Lower lobe of right lung (tissue), 2 donors: Measurements from ENCODE around the gene MYMX. TPM values are rescaled to one million over a fixed set of nuclear protein-coding genes. Genes with fewer than 3 reads are reported as not detected.

Experiments
- ATAC-seq, 2 donors: fragments of 200-7000 bp; cut with Tn5 transposase; one replicate each; pipeline ENCODE4 v1.9.1; 2020 to 2022; ENCODE audit warnings: mild to moderate bottlenecking in 2 of 2, moderate library complexity in 2 of 2
- DNase-seq: peaks from one replicate; pipeline ENCODE4 v3.0.0-alpha.2; 2020
- H3K27ac ChIP-seq: fragments of 200-600 bp; one replicate; pipeline ENCODE4 v1.8.0; 2022
- H3K27me3 ChIP-seq: fragments of 200-600 bp; one replicate; pipeline ENCODE4 v1.8.0; 2022; ENCODE audit warnings: low read depth
- H3K36me3 ChIP-seq: fragments of 200-600 bp; one replicate; pipeline ENCODE4 v1.8.0; 2022; ENCODE audit warnings: mild to moderate bottlenecking
- H3K4me1 ChIP-seq: fragments of 200-600 bp; one replicate; pipeline ENCODE4 v1.8.0; 2022
- H3K4me3 ChIP-seq: fragments of 200-600 bp; one replicate; pipeline ENCODE4 v1.8.0; 2022; ENCODE audit warnings: mild to moderate bottlenecking
- H3K9me3 ChIP-seq: fragments of 200-600 bp; one replicate; pipeline ENCODE4 v1.8.0; 2022
- intact Hi-C: fragments of 100-400 bp; cut with DNase I; formaldehyde crosslinking; loops from one replicate; pipeline ENCODE4 v1.11.0; 2022
- total RNA-seq: library from RNA; stranded (reverse); fragmentation: NEBNext Ultra II Directional; extraction: Animal tissue kit (Norgen Biotek cat#: 25700); gene quantifications from one replicate; pipeline ENCODE4 v1.2.1, GENCODE V29; 2021
- TF ChIP-seq, protein P1 (sequence below): fragments of 200-600 bp; IDR thresholded peaks from one replicate; pipeline ENCODE4 v1.8.0; 2022; ENCODE audit warnings: antibody characterized with exemption, mild to moderate bottlenecking
- donor health status: DM: no; HTN: yes; CAD: no; lungs with severe emphysema.

The MYMX gene
- total RNA-seq, 1 donor from 2014 or later, result not detected

DNA sequence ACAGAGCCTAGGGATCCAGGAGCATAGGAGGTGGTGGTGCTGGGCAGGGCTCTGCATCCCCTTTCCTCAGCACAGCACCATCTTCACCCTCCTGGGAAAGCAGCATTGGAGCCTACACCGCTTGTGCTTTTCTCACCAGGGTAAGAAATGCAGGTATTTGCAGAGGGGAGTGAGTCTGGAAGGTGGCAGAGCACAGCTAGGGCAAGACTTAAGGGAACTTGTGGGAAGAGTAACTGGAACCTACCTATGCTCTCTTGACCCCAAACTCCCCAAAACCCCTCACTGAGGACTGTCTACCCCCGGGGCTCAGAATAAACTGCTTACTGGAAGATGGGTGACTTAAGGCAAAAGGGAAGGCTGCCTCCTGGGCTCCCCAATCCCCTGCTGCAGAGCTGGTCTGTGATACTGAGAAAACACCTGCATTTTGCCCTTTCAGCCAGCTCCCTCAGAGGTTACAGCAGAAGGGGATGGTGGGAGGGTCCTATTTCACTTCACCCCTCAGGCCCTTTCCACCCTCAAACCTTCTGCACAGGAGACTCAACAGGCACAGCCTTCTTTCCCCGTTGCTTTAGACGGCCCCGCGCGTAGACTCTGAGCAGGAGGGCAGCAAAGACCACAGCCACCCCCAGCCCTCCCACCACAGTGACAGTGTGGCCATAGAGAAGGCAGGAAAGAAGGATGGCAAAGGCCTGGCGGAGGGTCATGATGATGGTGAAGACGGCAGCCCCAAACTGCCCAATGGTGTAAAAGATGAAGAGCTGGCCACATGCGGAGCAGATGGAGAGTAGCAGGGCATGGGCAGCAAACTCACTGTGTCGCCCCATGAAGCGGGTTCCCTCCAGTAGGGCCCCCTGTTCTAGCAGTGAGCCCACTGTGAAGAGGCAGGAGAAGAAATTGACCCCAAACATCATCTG lies 37.7 kb downstream of the MYMX start:
- no peak for ATAC-seq
- H3K36me3 ChIP-seq, result peaks cover 77% of the 10 kb centered on the region
- no peak overlapping the region for H3K4me3 ChIP-seq
- no peaks in the 10 kb centered on the region for H3K9me3 ChIP-seq
- DNase-seq, result no peak
- TF ChIP-seq, protein P1, sequence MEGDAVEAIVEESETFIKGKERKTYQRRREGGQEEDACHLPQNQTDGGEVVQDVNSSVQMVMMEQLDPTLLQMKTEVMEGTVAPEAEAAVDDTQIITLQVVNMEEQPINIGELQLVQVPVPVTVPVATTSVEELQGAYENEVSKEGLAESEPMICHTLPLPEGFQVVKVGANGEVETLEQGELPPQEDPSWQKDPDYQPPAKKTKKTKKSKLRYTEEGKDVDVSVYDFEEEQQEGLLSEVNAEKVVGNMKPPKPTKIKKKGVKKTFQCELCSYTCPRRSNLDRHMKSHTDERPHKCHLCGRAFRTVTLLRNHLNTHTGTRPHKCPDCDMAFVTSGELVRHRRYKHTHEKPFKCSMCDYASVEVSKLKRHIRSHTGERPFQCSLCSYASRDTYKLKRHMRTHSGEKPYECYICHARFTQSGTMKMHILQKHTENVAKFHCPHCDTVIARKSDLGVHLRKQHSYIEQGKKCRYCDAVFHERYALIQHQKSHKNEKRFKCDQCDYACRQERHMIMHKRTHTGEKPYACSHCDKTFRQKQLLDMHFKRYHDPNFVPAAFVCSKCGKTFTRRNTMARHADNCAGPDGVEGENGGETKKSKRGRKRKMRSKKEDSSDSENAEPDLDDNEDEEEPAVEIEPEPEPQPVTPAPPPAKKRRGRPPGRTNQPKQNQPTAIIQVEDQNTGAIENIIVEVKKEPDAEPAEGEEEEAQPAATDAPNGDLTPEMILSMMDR, result no peak
- peaks cover 51% of the 10 kb centered on the region for H3K4me1 ChIP-seq
- no peak overlapping the region for H3K27ac ChIP-seq
- no peaks in the 10 kb centered on the region for H3K27me3 ChIP-seq
- intact Hi-C loops, result no loop called here

DNA sequence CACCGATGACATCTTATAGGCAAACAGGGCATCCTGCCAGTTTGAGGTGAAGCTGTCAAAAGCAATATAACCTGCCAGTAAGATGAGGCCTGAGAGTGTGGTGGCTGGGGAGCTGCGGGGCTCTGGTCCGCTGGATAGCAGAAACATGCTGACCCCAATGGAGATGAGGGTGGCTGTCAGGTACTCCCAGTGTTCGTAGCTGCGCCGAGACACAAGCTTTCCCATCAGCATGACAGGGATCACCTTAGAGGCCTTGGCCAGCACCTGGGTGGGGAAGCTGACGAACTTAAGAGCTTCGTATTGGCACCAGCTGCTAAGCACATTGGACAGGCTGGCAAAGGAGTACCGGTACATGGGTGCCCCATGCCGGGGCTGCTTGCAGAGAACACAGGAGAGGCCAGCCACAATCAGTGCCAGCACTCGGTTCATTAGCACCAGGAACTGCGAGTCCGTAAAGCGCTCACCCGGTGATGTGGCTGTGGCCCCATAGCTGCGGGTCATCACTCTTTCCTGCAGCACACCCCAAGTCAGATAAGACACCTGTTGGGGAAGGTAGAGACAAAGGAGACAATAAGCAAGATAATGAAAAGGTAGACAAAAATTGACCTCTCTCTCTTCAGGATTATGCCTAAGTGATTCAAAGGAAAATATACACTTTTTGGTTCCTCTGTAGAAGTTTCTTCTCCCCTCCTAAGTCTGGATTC lies 38.5 kb downstream of the MYMX start:
- no peaks in the 10 kb centered on the region for H3K9me3 ChIP-seq
- DNase-seq (no peak), ATAC-seq (no peak)
- TF ChIP-seq, protein P1, result no peak
- no peaks in the 10 kb centered on the region for H3K27me3 ChIP-seq
- H3K36me3 ChIP-seq, result peaks cover 77% of the 10 kb centered on the region
- no peak overlapping the region for H3K27ac ChIP-seq
- peaks cover 43% of the 10 kb centered on the region for H3K4me1 ChIP-seq
- H3K4me3 ChIP-seq, result no peak overlapping the region
- intact Hi-C loops, result no loop called here

DNA sequence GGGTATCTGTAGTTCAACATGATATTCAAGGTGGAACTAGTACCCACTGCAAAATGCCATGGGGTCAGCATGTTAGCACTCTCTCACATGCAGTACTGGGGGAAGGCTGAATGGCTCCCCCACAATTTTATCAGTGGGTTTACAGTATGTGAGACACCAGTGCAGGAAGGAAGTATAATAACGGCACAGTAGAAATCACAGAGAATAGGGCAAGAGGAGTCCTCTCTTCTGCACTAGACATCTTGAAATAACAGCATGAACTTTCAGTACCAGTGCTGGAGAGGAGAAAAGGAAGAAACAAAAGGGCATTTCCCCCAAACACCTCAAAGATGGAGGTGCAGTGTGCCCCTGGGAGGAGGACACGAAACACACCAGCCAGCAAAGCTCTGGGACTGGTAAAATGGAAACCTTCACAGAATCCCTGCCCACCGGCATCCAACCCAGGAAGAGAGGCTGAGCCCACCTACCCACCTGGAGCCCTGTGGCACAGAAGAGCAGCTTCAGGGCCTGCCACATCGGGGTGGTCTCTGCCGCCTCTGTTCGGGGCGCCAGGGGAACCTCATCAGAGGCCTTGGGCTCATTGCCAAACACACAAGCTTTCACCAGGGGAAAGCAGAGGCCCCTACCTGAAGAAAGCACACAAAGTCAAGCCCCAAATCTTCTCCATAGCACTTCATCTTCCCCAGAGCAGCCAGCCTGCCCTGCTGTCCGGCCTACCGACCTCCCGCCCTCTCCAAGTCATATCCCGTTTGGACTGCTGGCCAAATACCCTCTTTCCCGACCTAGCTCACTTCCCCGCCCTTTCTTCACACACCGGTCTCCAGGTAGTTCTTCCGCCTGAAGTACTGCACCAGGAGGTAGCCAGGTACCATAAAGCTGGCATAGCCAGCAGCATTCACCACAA lies 39.4 kb downstream of the MYMX start:
- H3K27me3 ChIP-seq, result no peaks in the 10 kb centered on the region
- intact Hi-C loops, result no loop called here
- no peaks in the 10 kb centered on the region for H3K9me3 ChIP-seq
- H3K4me3 ChIP-seq, result peak overlapping the region; percentile 96
- DNase-seq, result no peak
- ATAC-seq, result peak; percentile 1 to 19
- H3K36me3 ChIP-seq, result peaks cover 70% of the 10 kb centered on the region
- H3K27ac ChIP-seq, result peak overlapping the region; percentile 87
- TF ChIP-seq, protein P1, result no peak
- peaks cover 38% of the 10 kb centered on the region for H3K4me1 ChIP-seq

DNA sequence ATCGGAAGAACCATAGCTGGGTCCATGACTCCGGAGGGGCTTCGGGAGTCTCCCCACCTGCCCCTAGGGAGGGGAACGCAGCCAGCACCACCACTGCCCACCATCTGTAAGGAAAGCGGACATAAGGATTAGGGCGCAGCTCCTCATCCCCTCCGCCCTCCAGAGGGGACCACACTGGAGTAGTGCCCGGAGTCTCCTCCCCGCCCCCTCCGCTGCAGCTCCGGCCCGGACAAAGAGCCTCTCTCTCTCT lies 40.0 kb downstream of the MYMX start:
- H3K4me3 ChIP-seq, result peak overlapping the region; percentile 96
- H3K27me3 ChIP-seq, result no peaks in the 10 kb centered on the region
- peak overlapping the region; percentile 87 for H3K27ac ChIP-seq
- H3K4me1 ChIP-seq, result peaks cover 40% of the 10 kb centered on the region
- intact Hi-C loops, result no loop called here
- ATAC-seq (no peak), DNase-seq (no peak)
- TF ChIP-seq, protein P1, result no peak
- no peaks in the 10 kb centered on the region for H3K9me3 ChIP-seq
- H3K36me3 ChIP-seq, result peaks cover 64% of the 10 kb centered on the region

DNA sequence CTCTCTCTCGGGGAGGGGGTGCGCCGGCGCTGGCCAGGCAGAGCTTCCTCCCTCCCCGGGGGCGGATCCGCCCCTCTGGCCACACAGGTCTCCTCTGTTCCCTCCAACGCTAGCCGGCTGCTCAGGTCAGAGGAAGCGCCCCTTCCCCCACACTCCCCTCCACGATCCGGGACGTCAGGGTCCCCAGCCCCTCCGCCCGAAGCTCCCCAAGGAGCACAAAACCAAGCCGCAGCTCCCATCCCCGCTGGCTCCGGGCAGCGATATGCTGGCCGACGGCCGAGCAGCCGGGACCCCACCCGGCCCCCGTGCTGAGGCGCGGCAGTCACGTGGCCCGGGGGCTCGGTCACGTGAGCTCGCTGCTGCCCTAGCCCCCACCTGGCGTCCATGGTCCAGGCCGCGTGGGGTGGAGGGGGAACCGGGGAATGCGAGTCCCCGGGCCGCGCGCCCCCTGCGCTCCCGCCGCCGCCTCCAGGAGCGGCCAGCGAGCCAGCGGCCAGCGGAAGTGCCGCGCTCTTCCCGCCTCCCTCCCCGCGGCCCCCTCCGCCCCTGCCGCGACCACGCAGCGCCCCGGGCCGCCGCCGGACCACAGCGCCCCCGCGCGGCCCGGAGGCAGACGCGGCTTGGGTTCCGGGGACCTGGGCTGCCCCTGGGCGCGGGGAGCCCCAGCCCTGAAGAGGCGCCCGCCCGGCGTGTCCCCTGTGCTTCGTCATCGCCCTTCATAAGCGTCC lies 40.5 kb downstream of the MYMX start, which contains the start of gene SLC35B2:
Gene SLC35B2, minus strand, starts transcription at position 504 of the 728 bp plus-strand sequence. Its CDS starts 118 bp downstream, at position 386.
- intact Hi-C loops, result no loop called here
- DNase-seq, result peak; percentile 75
- ATAC-seq, result peak; percentile 88 to 91
- no peaks in the 10 kb centered on the region for H3K27me3 ChIP-seq
- peak within 1 kb of the TSS; percentile 96 for H3K4me3 ChIP-seq
- H3K4me1 ChIP-seq, result peaks cover 41% of the 10 kb centered on the region
- peaks cover 59% of the 10 kb centered on the region for H3K36me3 ChIP-seq
- TF ChIP-seq, protein P1, result peak; percentile 68
- H3K27ac ChIP-seq, result peak within 1 kb of the TSS; percentile 87
- no peaks in the 10 kb centered on the region for H3K9me3 ChIP-seq
